Activated CD4-positive, alpha-beta T cell treated with anti-CD3 and anti-CD28 coated beads, Interleukin-2, amount 50 U/mL, for 16 hours (primary cell): ENCODE results near the gene DNAJC4.
A peak's percentile ranks its signal among the peaks of the same experiment; 100 is the strongest.

Experiments used
- DNase-seq: peaks from one replicate; pipeline ENCODE4 v3.0.0-alpha.2; 2020

The DNAJC4 gene

DNA sequence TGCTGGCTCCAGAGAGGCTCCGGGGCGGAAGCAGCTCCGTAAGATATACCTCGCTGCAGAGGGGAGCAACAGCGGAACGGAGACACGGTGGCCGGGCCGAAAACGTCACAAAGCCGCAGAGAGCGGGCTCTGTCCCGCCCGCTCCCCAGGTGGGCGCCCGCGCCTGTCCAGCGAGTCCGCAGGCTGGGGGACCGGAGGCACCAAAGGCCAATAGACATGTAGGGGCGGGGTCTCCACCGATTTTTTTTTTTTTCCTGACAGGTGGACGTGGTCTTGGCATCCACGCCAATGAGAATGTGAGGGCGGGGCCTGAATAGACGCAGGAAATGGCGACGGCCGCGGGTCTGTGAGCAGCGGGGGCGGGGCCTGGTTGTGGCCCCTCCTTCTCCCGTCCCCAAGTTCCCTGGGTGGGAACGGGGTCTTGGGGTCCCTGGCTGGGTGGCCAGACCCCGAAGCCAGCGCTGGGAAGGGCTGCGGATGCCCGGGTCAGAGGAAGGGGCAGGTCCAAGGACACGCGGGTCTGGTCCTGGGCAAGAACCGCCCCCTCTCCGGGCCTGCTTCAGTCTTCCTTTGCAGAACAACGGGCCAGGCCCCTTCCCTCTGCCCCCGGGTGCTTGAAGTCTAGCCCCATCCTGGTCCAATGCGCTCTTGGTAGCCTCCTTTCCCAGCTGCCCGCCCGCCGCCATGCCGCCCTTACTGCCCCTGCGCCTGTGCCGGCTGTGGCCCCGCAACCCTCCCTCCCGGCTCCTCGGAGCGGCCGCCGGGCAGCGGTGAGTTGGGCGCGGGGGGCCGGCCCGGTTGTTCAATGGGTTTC, at the start of gene DNAJC4:
TSS of gene DNAJC4 (plus strand) at position 378 of the 814 bp plus-strand sequence. CDS start at position 685, 307 bp downstream.
- peak; percentile 90 for DNase-seq

DNA sequence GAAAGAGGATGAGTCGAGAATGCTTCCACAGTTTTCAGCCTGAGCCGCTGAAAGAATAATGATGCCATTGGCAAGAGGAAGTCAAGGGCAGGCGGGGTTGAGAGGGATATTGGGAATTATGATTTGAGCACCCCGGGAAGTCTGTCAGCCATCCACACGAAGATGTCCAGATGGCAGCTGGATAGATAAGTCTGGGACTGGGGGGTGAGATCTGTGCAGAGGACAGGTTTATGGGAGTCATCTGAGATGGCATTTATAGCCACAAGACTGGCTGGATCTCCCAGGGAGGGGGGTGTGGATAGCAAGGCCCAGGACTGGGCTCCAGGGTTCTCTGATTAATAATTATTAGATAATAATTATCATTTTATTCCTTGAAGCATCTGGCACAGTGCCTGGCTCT, 49.5 kb upstream of the DNAJC4 start:
- DNase-seq = no peak

- peak; percentile 52 for DNase-seq
Measured at GRCh38 chr11:64181506-64182411, 48.6 kb upstream of the DNAJC4 start.

DNA sequence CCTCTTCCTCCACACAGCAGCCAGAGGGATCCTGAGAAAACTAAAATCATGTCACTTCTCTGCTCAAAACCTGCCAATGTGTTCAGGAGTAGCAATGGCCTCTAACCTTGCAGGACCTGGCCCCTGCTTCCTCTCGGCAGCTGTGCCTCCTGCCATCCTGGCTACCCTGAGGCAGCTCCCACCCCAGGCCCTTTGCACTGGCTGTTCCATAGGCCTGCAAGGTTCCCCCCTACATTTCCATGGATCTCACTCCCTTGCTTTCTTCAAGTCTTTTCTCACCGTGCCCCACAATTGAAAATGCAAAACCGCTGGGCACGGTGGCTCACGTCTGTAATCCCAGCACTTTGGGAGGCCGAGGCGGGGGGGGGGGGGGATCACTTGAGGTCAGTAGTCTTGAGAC, 46.5 kb upstream of the DNAJC4 start:
- DNase-seq = no peak

DNA sequence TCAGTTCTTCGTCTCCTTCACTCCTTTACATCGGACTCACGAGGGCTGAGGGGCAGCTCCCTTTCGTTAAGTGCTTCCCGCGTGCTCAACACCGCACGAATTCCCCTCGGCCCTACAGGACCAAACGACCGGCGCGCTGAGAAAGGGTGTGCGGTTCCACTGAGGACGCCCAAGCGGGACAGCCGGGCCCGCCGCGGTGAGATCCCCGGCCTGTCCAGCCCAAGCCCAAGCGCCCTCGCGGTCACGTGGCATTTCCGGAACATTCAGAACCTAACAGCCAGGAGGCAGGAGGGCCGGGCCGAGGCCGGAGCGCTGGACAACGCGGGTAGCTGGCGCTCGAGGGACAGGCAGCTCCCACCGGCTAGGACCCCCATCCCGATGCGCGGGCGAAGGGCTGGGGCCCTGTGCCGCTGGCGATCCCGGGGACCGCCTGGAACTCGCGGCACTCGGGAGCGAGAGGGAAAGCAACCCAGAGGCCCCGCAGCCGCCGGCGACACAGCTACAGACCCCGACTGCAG, 45.1 kb upstream of the DNAJC4 start:
- DNase-seq = no peak

GRCh38 chr11:64185693-64186491, 44.5 kb upstream of the DNAJC4 start, which contains the start of gene STIP1:
STIP1 (plus strand) TSS chr11:64186171; CDS start chr11:64186262, 91 bp downstream.
- DNase-seq = peak; percentile 100

DNA sequence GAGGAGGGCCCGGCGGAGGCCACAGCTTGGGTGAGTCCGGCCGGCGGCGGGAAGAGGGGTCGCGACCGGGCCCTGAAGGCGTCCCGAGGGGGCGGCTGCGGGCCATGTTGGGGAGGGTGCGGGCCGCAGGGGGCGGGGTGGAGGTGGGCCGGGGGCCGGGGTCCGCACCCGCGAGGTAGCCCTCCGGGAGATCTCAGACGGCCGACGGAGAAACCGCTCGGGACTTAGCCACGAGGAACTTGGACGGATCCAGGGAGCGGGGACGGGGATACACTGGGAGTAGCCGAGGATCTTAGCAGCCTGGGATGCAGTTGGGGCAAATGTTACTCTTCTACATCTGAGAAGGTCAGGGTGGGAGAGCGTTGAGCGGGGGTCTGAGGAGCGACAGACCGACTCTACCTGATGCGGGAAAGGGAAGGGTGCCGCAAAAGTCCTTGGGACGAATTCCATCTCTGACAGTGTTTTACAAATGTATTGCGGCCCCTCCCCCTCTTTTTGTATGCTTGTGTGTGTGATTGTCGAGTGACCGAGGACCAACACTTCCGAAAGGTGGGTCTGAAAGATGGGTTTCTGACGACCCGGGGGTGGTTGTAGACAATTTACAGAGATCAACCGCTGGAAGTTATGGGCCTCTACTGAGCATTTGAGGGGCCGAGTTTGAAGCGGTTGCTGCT, 43.7 kb upstream of the DNAJC4 start:
- peak; percentile 59 for DNase-seq

GRCh38 chr11:64192434-64192833, 37.9 kb upstream of the DNAJC4 start:
- DNase-seq = no peak

DNA sequence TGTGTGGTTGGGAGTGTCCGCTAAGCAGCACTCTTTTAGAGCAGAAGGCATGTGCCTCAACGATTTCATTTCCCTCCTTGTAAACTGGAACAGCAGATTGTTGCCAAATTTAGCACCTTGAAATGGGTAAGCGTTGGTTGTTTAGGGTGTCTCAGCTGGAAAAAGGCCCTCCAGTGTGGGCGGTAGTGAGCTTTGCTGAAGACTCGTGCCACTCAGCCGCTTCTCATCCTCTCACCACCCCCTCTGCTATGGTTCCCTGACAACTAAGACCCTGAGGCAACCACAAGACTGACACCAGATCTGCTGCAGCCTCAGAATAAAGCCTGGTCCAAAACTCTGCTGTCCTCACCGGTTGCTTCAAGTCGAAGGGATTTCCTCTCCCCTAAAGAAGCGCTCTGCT, 33.7 kb upstream of the DNAJC4 start:
- no peak for DNase-seq

GRCh38 chr11:64198511-64198910, 31.8 kb upstream of the DNAJC4 start:
- DNase-seq = no peak

- no peak for DNase-seq
Measured at GRCh38 chr11:64201543-64201942, 28.8 kb upstream of the DNAJC4 start.

DNA sequence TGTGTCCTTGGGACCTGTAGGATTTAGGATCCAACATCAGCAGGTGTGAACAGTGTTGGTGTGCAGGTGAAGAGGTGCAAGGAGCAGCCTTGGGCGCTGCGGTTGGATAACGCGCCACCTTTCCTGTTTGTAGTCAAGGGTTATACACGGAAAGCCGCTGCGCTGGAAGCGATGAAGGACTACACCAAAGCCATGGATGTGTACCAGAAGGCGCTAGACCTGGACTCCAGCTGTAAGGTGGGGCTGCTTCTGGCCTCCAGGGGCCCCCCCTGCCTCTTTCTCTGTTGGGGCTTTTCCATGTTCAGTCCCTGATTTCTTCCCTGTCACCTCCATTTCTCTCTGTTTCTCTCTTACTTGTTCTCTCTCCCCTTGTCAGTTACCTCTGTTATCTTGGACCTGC, 27.4 kb upstream of the DNAJC4 start:
- DNase-seq = no peak

- no peak for DNase-seq
Measured at GRCh38 chr11:64203421-64204079, 26.8 kb upstream of the DNAJC4 start.

- no peak for DNase-seq
Measured at GRCh38 chr11:64204080-64204440, 26.3 kb upstream of the DNAJC4 start.

- DNase-seq = peak; percentile 74
Measured at GRCh38 chr11:64204464-64204989, 25.8 kb upstream of the DNAJC4 start.

DNA sequence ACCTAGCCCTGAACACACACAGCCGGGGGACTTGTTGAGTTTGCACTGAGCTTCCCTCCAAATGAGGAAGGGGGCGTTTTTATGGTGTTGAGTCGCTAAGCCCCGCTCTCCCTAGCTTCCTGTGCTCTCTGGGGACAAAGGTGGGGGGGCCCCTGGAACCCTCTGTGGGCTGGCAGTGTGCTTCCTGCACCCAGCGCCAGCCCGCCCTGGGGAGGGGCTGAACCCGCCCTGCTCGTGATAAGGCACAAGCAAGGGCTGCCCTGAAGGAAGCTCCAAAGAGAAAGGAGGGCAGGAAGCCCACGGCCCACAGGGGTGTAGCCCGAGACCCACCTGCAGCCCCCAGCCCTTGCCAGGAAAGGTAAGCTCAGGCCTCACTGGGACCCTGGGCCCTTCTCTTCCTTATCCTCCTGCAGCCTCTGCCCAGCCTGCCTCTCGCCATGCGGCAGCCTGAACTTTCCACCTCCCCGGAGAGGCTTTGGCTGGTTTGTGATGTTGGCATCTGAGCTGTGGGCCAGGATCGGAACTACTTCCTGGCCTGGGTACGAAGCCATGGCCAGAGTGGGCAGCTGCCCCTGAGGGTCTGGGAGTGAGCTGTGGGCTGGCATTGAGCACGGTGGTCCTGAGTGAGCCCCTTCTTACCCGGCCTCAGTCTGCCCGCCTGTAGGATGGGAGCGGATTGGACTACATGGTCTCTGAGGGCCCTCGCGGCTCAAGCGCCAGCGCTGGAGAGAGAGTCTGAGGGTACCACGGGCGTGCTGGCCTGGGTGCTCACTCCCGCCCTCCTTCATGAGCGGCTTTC, 23.7 kb upstream of the DNAJC4 start, which contains the start of gene FERMT3:
TSS of gene FERMT3 (plus strand) at position 265 of the 799 bp plus-strand sequence. CDS start 644 bp downstream, outside the sequence.
- peak; percentile 88 for DNase-seq

DNA sequence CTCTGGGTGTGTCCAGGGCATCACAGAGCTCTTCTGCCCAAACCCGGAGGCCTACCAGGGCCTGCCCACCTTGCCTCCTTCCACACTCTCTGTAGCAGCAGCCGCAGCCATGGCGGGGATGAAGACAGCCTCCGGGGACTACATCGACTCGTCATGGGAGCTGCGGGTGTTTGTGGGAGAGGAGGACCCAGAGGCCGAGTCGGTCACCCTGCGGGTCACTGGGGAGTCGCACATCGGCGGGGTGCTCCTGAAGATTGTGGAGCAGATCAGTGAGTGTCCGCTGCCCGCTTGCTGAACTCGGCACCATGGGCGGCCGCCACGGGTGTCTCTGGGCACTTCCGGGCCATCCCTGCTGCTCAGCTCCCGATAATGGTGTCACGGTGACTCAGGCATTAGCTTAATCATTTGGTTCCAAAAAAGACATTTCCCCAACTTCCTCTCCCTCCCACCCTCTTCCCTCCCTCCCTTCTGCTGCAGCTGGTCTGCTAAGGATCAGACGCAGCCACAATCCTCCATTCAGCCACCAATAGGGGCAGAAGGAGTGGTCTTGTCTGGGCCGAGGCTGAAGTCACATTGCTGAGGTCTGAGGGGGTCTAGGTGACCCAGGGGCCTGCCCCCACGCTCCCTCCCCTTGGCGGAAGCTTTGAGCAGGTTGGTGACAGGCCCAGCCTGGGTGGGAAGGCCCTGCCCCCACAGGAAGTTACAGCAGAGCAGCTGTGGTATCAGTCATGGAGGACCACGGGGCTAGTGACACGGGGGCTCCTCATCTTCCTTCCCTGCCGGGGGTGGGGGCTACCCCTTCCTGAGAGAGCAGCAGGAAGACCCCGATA, 22.9 kb upstream of the DNAJC4 start:
- DNase-seq = peak; percentile 87

DNA sequence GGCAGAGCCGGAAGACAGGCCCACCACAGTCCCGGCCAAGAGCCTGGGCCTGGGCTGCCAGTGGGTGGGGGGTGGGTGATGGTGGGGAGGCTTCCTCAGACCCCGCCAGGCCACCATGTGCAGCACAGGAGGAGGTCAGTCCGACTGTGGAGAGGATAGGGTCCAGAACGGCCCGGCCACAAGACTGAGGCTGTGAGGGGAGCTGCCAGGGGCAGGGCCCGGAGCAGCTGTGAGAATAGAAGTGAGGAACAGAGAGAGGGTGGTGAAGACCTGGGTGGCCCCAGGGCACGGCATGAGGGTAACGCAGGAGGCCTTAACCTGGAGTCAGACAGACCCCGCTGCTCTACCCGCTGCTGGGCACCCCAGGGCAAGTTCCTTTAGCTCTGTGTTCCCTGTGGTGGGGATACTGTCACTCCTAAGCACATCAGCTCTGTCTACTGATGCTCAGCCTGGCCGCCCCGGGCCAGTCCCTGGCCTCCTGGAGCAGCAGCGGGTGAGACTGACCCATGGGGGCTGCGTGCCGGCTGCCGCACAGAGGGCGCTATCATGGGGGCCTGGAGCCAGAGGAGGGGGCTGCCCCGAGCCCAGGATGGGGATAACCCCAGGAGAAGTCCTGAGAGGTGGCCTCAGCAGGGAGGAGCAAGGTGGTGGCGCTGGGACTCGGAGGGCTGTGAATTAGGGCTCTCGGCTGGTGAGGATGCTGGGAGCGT, 22.1 kb upstream of the DNAJC4 start:
- DNase-seq = no peak
